HepG2 (cell line): Measurements from ENCODE around the gene CES3. TPM values are rescaled to one million over a fixed set of nuclear protein-coding genes. Genes with fewer than 3 reads are reported as not detected.

Source experiments
- ATAC-seq: fragments of 200-7000 bp; cut with Tn5 transposase; 3 replicates; pipeline ENCODE4 v1.9.1; 2020; ENCODE audit warnings: mild to moderate bottlenecking, moderate library complexity
- BruUV-seq: library from RNA; stranded (reverse); fragments of 400-500 nt; replicated peaks from 2 replicates; lab custom pipeline; 2021; lab: Mats Ljungman, UMichigan
- CTCF ChIA-PET: fragments of 300-600 bp; formaldehyde crosslinking; extraction: SDS; loops from one replicate; lab custom pipeline; 2021; ENCODE audit warnings: low total read pairs, inconsistent platforms, low intra/inter-chr PET ratio; lab: Yijun Ruan, JAX
- POLR2A ChIA-PET: fragments of 350-600 bp; sonication (Branson Sonifier 250); formaldehyde crosslinking; loops from one replicate; lab custom pipeline; 2020; ENCODE audit warnings: antibody characterized with exemption, inconsistent platforms; lab: Yijun Ruan, JAX
- DNase-seq: peaks from one replicate; pipeline ENCODE4 v3.0.0-alpha.2; 2015; ENCODE audit warnings: low spot score
- FAIRE-seq: peaks from 3 replicates; lab custom pipeline; 2011; peaks lifted over from hg19 to GRCh38; lab: Jason Lieb, UNC
- H2AFZ ChIP-seq: one replicate; pipeline ENCODE4 v1.6.1; 2011; ENCODE audit warnings: low read length, inconsistent platforms
- H3K27ac ChIP-seq: fragments of 300-600 bp; 3 replicates; pipeline ENCODE4 v1.8.0; 2011; ENCODE audit warnings: mixed run types, mild to moderate bottlenecking, mixed read lengths, low read length, inconsistent platforms; ENCODE audit not compliant: insufficient read depth; ENCODE audit errors: extremely low read length
- H3K27me3 ChIP-seq, 2 experiments: fragments of 200-600 bp in 1 of 2; 2 replicates in 1 of 2; 3 replicates in 1 of 2; pipeline versions ENCODE4 v1.6.0 to v1.8.0; 2011; ENCODE audit warnings: low read length in 2 of 2, mild to moderate bottlenecking in 2 of 2, moderate library complexity in 2 of 2, inconsistent platforms in 1 of 2; ENCODE audit not compliant: insufficient read depth in 2 of 2, control insufficient read depth in 1 of 2
- H3K36me3 ChIP-seq, 2 experiments: fragments of 200-600 bp in 1 of 2; replicated peaks in 1 of 2; 2 replicates in 1 of 2; 3 replicates in 1 of 2; pipeline versions ENCODE4 v1.5.1 to v1.8.0; 2011; ENCODE audit warnings: low read length in 2 of 2, inconsistent platforms in 1 of 2; ENCODE audit not compliant: insufficient read depth in 2 of 2, control insufficient read depth in 1 of 2
- H3K4me1 ChIP-seq: 2 replicates; pipeline ENCODE4 v1.5.1; 2012; ENCODE audit warnings: low read length, inconsistent platforms; ENCODE audit not compliant: insufficient read depth
- H3K4me2 ChIP-seq: 2 replicates; pipeline ENCODE4 v1.6.0; 2011; ENCODE audit warnings: low read depth, low read length, inconsistent platforms
- H3K4me3 ChIP-seq, 3 experiments: fragments of 200-600 bp in 1 of 3; sonication (generic), shearing (Covaris generic) in 1 of 3; replicated peaks in 1 of 3; 2 replicates each; pipeline ENCODE4 v1.5.1; 2011 to 2016; ENCODE audit warnings: low read length in 3 of 3, inconsistent platforms in 2 of 3, low read depth in 2 of 3, mild to moderate bottlenecking in 2 of 3, control low read depth in 1 of 3, mixed read lengths in 1 of 3; ENCODE audit not compliant: insufficient read depth in 1 of 3
- H3K79me2 ChIP-seq: one replicate; pipeline ENCODE4 v1.6.1; 2011; ENCODE audit warnings: low read length, inconsistent platforms; ENCODE audit not compliant: insufficient read depth
- H3K9ac ChIP-seq: 2 replicates; pipeline ENCODE4 v1.6.0; 2011; ENCODE audit warnings: mild to moderate bottlenecking, low read depth, low read length, inconsistent platforms; ENCODE audit not compliant: insufficient read depth
- H3K9me3 ChIP-seq: 2 replicates; pipeline ENCODE4 v1.5.1; 2012; ENCODE audit warnings: mild to moderate bottlenecking, low read length
- H4K20me1 ChIP-seq: 2 replicates; pipeline ENCODE4 v1.6.0; 2011; ENCODE audit warnings: inconsistent platforms, mild to moderate bottlenecking, low read length, moderate library complexity; ENCODE audit not compliant: insufficient read depth
- ELF1 ChIP-seq: sonication (generic); formaldehyde crosslinking; IDR thresholded peaks from 2 replicates; pipeline ENCODE4 v1.4.0; 2020; ENCODE audit warnings: missing genetic modification reagents
- ETV5 ChIP-seq: IDR thresholded peaks from 2 replicates; pipeline ENCODE4 v1.6.1; 2018; ENCODE audit warnings: missing biosample characterization, missing genetic modification reagents, inconsistent platforms, borderline replicate concordance
- ISL2 ChIP-seq: sonication (generic); formaldehyde crosslinking; IDR thresholded peaks from 2 replicates; pipeline ENCODE4 v1.5.0; 2020; ENCODE audit warnings: missing genetic modification reagents
- MXD4 ChIP-seq: IDR thresholded peaks from 2 replicates; pipeline ENCODE4 v1.6.1; 2016; ENCODE audit warnings: mild to moderate bottlenecking, missing biosample characterization, missing genetic modification reagents
- PHF20 ChIP-seq: sonication (generic); formaldehyde crosslinking; IDR thresholded peaks from 2 replicates; pipeline ENCODE4 v1.5.0; 2020; ENCODE audit warnings: mild to moderate bottlenecking, missing genetic modification reagents
- SMARCE1 ChIP-seq: fragments of 450-650 bp; IDR thresholded peaks from 2 replicates; pipeline ENCODE4 v1.6.1; 2017; ENCODE audit warnings: borderline replicate concordance
- ZNF234 ChIP-seq: sonication (generic); formaldehyde crosslinking; conservative IDR thresholded peaks from 2 replicates; pipeline ENCODE4 v1.5.1; 2020; ENCODE audit warnings: mild to moderate bottlenecking, missing genetic modification reagents
- ZNF431 ChIP-seq: sonication (generic); formaldehyde crosslinking; IDR thresholded peaks from 2 replicates; pipeline ENCODE4 v1.9.0; 2022; ENCODE audit warnings: missing genetic modification reagents, low read depth, mild to moderate bottlenecking, borderline replicate concordance
- ZNF441 ChIP-seq: sonication (generic); formaldehyde crosslinking; IDR thresholded peaks from 2 replicates; pipeline ENCODE4 v1.7.0; 2021; ENCODE audit warnings: missing genetic modification reagents, borderline replicate concordance
- ZNF501 ChIP-seq: sonication (generic); formaldehyde crosslinking; IDR thresholded peaks from 2 replicates; pipeline ENCODE4 v1.5.1; 2020; ENCODE audit warnings: mild to moderate bottlenecking, moderate library complexity, missing genetic modification reagents
- ZNF558 ChIP-seq: sonication (generic); formaldehyde crosslinking; IDR thresholded peaks from 2 replicates; pipeline ENCODE4 v1.9.0; 2022; ENCODE audit warnings: mild to moderate bottlenecking, missing genetic modification reagents, borderline replicate concordance
- ZNF607 ChIP-seq: sonication (generic); formaldehyde crosslinking; IDR thresholded peaks from 2 replicates; pipeline ENCODE4 v1.5.1; 2020; ENCODE audit warnings: missing genetic modification reagents, mild to moderate bottlenecking, borderline replicate concordance
- ZNF629 ChIP-seq: sonication (generic); formaldehyde crosslinking; conservative IDR thresholded peaks from 2 replicates; pipeline ENCODE4 v1.5.0; 2020; ENCODE audit warnings: missing genetic modification reagents
- ZNF709 ChIP-seq: sonication (generic); formaldehyde crosslinking; IDR thresholded peaks from 2 replicates; pipeline ENCODE4 v1.5.0; 2020; ENCODE audit warnings: mild to moderate bottlenecking, missing genetic modification reagents
- WGBS: methylation state at CpG from one replicate; pipeline ENCODE4 v1.1.6; 2017; ENCODE audit warnings: low lambda C conversion rate; 5-methylcytosine and 5-hydroxymethylcytosine counted together
- in situ Hi-C: cut with HindIII; loops from 2 replicates; pipeline ENCODE4 v1.10.0; 2017; ENCODE audit warnings: low pct_unique_long_range_greater_than_20kb; ENCODE audit not compliant: extremely low pct_ligation_motif_present
- intact Hi-C: fragments of 100-400 bp; cut with micrococcal nuclease; formaldehyde crosslinking; loops from one replicate; pipeline ENCODE4 v1.10.0; 2022; ENCODE audit not compliant: unreplicated experiment
- polyA plus RNA-seq, 8 experiments: library from polyadenylated mRNA; depleted of rRNA in 3 of 8; stranded (reverse) in 7 of 8; unstranded in 1 of 8; fragments of >200 nt; fragmentation: Illumina TruSeq in 4 of 8; extraction: Trizol in 4 of 8; gene quantifications; 2 replicates each; pipeline versions ENCODE4 v1.2.1 to v1.2.3, GENCODE V29; 2011 to 2016; ENCODE audit warnings: low read depth in 4 of 8, missing spikeins in 1 of 8, mixed read lengths in 1 of 8; ENCODE audit not compliant: insufficient read depth in 1 of 8
- total RNA-seq, 5 experiments: library from RNA; depleted of rRNA; stranded (reverse); fragments of >200 nt; fragmentation: Illumina TruSeq; extraction: Trizol; gene quantifications; 2 replicates each; pipeline ENCODE4 v1.2.3, GENCODE V29; 2016; ENCODE audit warnings: low read depth in 1 of 5
- TF ChIP-seq, protein P1 (sequence below): sonication (generic); formaldehyde crosslinking; IDR thresholded peaks from 2 replicates; pipeline ENCODE4 v1.4.0; 2020; ENCODE audit warnings: missing genetic modification reagents, borderline replicate concordance
- TF ChIP-seq, protein P2 (sequence below): sonication (generic); formaldehyde crosslinking; IDR thresholded peaks from 2 replicates; pipeline ENCODE4 v1.5.1; 2020; ENCODE audit warnings: missing genetic modification reagents, mild to moderate bottlenecking, borderline replicate concordance
- TF ChIP-seq, protein P3 (sequence below): sonication (generic); IDR thresholded peaks from 2 replicates; pipeline ENCODE4 v1.6.1; 2016; ENCODE audit warnings: low read depth, borderline replicate concordance

Gene CES3
- total and polyA plus RNA-seq, 2 of the 13 experiments (the other 11 are each of a cell fraction or from before 2014, with no cell fraction given) = 6.6 to 17.4 TPM

DNA sequence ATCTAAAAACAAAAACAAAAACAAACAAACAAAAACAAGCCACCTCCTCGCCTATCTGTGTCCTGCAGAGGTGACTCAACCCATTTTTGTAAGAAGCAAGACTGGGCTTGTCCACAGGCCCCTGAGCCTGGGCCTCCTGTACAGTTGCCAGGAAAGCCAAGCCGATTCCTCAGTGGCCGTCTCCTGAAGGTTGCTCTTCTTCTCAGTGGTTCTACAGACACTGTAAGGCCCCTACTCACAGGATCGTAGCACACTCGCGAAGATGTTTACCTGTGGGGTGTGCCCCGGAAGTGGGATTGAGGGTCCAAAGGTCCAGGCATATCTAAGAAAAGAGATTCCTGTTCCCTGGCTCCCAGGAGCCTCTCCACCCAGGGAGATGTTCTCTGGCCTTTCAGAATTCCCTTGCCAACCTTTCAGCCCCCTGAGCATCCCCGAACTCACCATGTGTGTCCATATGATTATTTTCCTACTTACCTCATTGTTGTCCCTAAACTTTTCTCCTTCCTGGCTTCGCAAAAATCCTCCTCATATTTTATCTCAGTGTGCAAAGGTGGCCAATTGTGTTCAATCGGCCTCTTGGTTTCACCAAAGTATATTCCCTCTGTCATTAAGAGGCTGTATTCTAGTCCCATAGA lies 7.5 kb upstream of the CES3 start:
- Histone ChIP-seq H3K79me2 (no peaks in the 10 kb centered on the region), H3K4me1 (peaks cover 73% of the 10 kb centered on the region), H3K4me2 (peak overlapping the region; percentile 74), H2AFZ (peak overlapping the region; percentile 24), H4K20me1 (no peaks in the 10 kb centered on the region), H3K27ac (no peak overlapping the region), H3K9me3 (0 out of 2 replicates have a peak, but pooled peaks cover 5% of the 10 kb centered on the region), H3K27me3 (peaks cover 3 to 20% of the 10 kb centered on the region in 2 experiments; a peak in 4 of 5 replicates), H3K4me3 (peak overlapping the region in 2 of 3 experiments; percentile 25 to 40; a peak in 4 of 6 replicates), H3K36me3 (no peaks in the 10 kb centered on the region), H3K9ac (peak overlapping the region; percentile 27; the same call in 1 of the 2 replicates)
- in situ Hi-C loops = no loop called here
- FAIRE-seq = no peak
- ChIA-PET POLR2A (interaction anchor here (0.8 to 1.3 kb wide), 3 partner anchors 9 to 293 kb away, joined by 3 to 7 read pairs (median 3); partner anchors contain the start of gene NOL3), CTCF (interaction anchor here (0.9 to 2.4 kb wide), 6 partner anchors 9 to 226 kb away, joined by 3 to 13 read pairs (median 4); no protein-coding TSS in a partner anchor)
- peak; percentile 41 for ATAC-seq
- intact Hi-C loops = loop anchor here (2.0 to 10.0 kb wide), 3 partner anchors 23 to 61 kb away; no protein-coding TSS in a partner anchor
- 14% methylated on average over 6 of the region's 10 CpGs for WGBS
- no TSS peak for BruUV-seq
- DNase-seq = no peak
- 0 out of 2 replicates have a peak, but pooled peaks have one; percentile 3 for TF ChIP-seq ZNF441 (CRISPR knock-in tag)
- TF ChIP-seq, protein P1, sequence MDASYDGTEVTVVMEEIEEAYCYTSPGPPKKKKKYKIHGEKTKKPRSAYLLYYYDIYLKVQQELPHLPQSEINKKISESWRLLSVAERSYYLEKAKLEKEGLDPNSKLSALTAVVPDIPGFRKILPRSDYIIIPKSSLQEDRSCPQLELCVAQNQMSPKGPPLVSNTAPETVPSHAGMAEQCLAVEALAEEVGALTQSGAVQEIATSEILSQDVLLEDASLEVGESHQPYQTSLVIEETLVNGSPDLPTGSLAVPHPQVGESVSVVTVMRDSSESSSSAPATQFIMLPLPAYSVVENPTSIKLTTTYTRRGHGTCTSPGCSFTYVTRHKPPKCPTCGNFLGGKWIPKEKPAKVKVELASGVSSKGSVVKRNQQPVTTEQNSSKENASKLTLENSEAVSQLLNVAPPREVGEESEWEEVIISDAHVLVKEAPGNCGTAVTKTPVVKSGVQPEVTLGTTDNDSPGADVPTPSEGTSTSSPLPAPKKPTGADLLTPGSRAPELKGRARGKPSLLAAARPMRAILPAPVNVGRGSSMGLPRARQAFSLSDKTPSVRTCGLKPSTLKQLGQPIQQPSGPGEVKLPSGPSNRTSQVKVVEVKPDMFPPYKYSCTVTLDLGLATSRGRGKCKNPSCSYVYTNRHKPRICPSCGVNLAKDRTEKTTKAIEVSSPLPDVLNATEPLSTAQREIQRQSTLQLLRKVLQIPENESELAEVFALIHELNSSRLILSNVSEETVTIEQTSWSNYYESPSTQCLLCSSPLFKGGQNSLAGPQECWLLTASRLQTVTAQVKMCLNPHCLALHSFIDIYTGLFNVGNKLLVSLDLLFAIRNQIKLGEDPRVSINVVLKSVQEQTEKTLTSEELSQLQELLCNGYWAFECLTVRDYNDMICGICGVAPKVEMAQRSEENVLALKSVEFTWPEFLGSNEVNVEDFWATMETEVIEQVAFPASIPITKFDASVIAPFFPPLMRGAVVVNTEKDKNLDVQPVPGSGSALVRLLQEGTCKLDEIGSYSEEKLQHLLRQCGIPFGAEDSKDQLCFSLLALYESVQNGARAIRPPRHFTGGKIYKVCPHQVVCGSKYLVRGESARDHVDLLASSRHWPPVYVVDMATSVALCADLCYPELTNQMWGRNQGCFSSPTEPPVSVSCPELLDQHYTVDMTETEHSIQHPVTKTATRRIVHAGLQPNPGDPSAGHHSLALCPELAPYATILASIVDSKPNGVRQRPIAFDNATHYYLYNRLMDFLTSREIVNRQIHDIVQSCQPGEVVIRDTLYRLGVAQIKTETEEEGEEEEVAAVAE = no peak
- 0 out of 2 replicates have a peak, but pooled peaks have one; percentile 10 for TF ChIP-seq ZNF629 (CRISPR knock-in tag)
- peak; percentile 74; the same call in 1 of the 2 replicates for TF ChIP-seq ZNF607 (CRISPR knock-in tag)
- TF ChIP-seq ETV5 (CRISPR knock-in tag) = peak; percentile 34; the same call in 1 of the 2 replicates
- TF ChIP-seq ZNF234 = 0 out of 2 replicates have a peak, but pooled peaks have one; percentile 49
- TF ChIP-seq ZNF431 (CRISPR knock-in tag) = 0 out of 2 replicates have a peak, but pooled peaks have one; percentile 43
- TF ChIP-seq, protein P2, sequence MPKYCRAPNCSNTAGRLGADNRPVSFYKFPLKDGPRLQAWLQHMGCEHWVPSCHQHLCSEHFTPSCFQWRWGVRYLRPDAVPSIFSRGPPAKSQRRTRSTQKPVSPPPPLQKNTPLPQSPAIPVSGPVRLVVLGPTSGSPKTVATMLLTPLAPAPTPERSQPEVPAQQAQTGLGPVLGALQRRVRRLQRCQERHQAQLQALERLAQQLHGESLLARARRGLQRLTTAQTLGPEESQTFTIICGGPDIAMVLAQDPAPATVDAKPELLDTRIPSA (CRISPR knock-in tag) = 0 out of 2 replicates have a peak, but pooled peaks have one; percentile 53
- TF ChIP-seq ZNF558 (CRISPR knock-in tag) = 0 out of 2 replicates have a peak, but pooled peaks have one; percentile 19
- 0 out of 2 replicates have a peak, but pooled peaks have one; percentile 27 for TF ChIP-seq PHF20 (CRISPR knock-in tag)
- 0 out of 2 replicates have a peak, but pooled peaks have one; percentile 10 for TF ChIP-seq MXD4
- TF ChIP-seq ZNF501 (CRISPR knock-in tag) = 0 out of 2 replicates have a peak, but pooled peaks have one; percentile 9
- 0 out of 2 replicates have a peak, but pooled peaks have one; percentile 21 for TF ChIP-seq ISL2 (CRISPR knock-in tag)
- no peak for TF ChIP-seq ELF1
- TF ChIP-seq, protein P3, sequence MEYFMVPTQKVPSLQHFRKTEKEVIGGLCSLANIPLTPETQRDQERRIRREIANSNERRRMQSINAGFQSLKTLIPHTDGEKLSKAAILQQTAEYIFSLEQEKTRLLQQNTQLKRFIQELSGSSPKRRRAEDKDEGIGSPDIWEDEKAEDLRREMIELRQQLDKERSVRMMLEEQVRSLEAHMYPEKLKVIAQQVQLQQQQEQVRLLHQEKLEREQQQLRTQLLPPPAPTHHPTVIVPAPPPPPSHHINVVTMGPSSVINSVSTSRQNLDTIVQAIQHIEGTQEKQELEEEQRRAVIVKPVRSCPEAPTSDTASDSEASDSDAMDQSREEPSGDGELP = no peak
- TF ChIP-seq ZNF709 (CRISPR knock-in tag) = 0 out of 2 replicates have a peak, but pooled peaks have one; percentile 20
- no peak for TF ChIP-seq SMARCE1
